HTERT RPE-1 (cell line): ENCODE results near the gene USP22.

Experiments used
- in situ Hi-C: fragments of 300-500 bp; cut with MboI; formaldehyde crosslinking; loops from 4 replicates; pipeline ENCODE4 v1.14.3; 2020; ENCODE audit warnings: low sequenced_read_pairs

The USP22 gene

GRCh38 chr17:21002309-21003006, 40.4 kb downstream of the USP22 start:
- in situ Hi-C loops, result no loop called here

GRCh38 chr17:21001813-21002221, 41.0 kb downstream of the USP22 start:
- in situ Hi-C loops, result no loop called here

GRCh38 chr17:21001111-21001812, 41.5 kb downstream of the USP22 start:
- in situ Hi-C loops, result no loop called here

- in situ Hi-C loops, result no loop called here
These were observed 42.8 kb downstream of the USP22 start for GRCh38 chr17:20999841-21000532.

- in situ Hi-C loops, result no loop called here
These were observed 43.7 kb downstream of the USP22 start for GRCh38 chr17:20999044-20999573.

- in situ Hi-C loops, result no loop called here
These were observed 44.2 kb downstream of the USP22 start for GRCh38 chr17:20998571-20999043.

- in situ Hi-C loops, result no loop called here
These were observed 44.9 kb downstream of the USP22 start for GRCh38 chr17:20997711-20998570.

- in situ Hi-C loops, result no loop called here
These were observed 45.8 kb downstream of the USP22 start for GRCh38 chr17:20996724-20997615.

GRCh38 chr17:20995873-20996723, 46.7 kb downstream of the USP22 start:
- in situ Hi-C loops, result no loop called here

GRCh38 chr17:20995164-20995872, 47.5 kb downstream of the USP22 start:
- in situ Hi-C loops, result no loop called here

GRCh38 chr17:20994779-20995149, 48.0 kb downstream of the USP22 start:
- in situ Hi-C loops, result no loop called here

- in situ Hi-C loops, result no loop called here
These were observed 48.7 kb downstream of the USP22 start for GRCh38 chr17:20993863-20994778.

GRCh38 chr17:20992987-20993862, 49.6 kb downstream of the USP22 start:
- in situ Hi-C loops, result no loop called here

GRCh38 chr17:20992416-20992815, 50.4 kb downstream of the USP22 start:
- in situ Hi-C loops, result no loop called here

GRCh38 chr17:20991276-20992037, 51.4 kb downstream of the USP22 start:
- in situ Hi-C loops, result no loop called here
